Right ventricle myocardium inferior (tissue), 1 donor: ENCODE measurements around the gene RALGAPB. TPM values are rescaled to one million over a fixed set of nuclear protein-coding genes. Genes with fewer than 3 reads are reported as not detected.

Source experiments
- ATAC-seq: fragments of 200-7000 bp; cut with Tn5 transposase; one replicate; pipeline ENCODE4 v1.9.1; 2020; ENCODE audit warnings: mild to moderate bottlenecking, moderate library complexity
- DNase-seq: peaks from one replicate; pipeline ENCODE4 v3.0.0; 2021; ENCODE audit errors: missing footprints
- intact Hi-C: fragments of 100-400 bp; cut with DNase I; formaldehyde crosslinking; loops from one replicate; pipeline ENCODE4 v1.11.0; 2022
- total RNA-seq: library from RNA; stranded (reverse); fragmentation: NEBNext Ultra II Directional; extraction: Animal tissue kit (Norgen Biotek cat#: 25700); gene quantifications from one replicate; pipeline ENCODE4 v1.2.1, GENCODE V29; 2021
- donor health status: DM: no; HTN: yes; CAD: no; lungs with severe emphysema.

RALGAPB gene
- total RNA-seq, 1 donor from 2014 or later = 21.9 TPM

- intact Hi-C loops = no loop called here
- ATAC-seq (no peak), DNase-seq (no peak)
These were observed 92.0 kb downstream of the RALGAPB start for GRCh38 chr20:38564680-38565079.

GRCh38 chr20:38566036-38566598, 93.5 kb downstream of the RALGAPB start:
- intact Hi-C loops = no loop called here
- DNase-seq (no peak), ATAC-seq (no peak)

- intact Hi-C loops = no loop called here
- ATAC-seq (no peak), DNase-seq (no peak)
These were observed 97.3 kb downstream of the RALGAPB start for GRCh38 chr20:38569747-38570525.

DNA sequence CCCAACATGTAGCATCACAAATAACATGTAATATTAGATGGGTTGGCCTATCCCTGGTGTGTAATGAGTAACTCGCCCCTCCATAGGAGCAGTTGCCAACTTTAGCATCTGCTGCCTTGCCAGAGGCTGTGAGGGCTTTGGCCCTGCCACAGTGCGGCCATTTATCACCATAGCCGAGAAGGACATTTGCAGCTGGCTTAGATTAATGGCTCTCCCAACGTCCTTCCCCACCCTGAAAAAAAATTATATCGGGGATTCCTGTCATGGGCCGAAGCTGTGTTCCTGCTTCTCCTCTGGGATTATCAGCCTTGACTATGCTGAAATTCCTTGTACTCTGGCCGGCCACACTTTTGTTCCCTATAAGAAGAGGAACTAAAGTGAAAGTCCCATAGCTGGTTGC, 100.8 kb downstream of the RALGAPB start:
- intact Hi-C loops = no loop called here
- ATAC-seq (peak; percentile 71), DNase-seq (peak; percentile 64)

GRCh38 chr20:38579219-38579910, 106.7 kb downstream of the RALGAPB start:
- DNase-seq (no peak), ATAC-seq (peak; percentile 88)
- intact Hi-C loops = no loop called here

- intact Hi-C loops = no loop called here
- no peak for ATAC-seq
These were observed 107.3 kb downstream of the RALGAPB start for GRCh38 chr20:38579921-38580320.

GRCh38 chr20:38581013-38581412, 108.4 kb downstream of the RALGAPB start, which contains the start of gene ADIG:
ADIG (plus strand) TSS chr20:38581197; CDS start chr20:38581251, 54 bp downstream.
- ATAC-seq = peak; percentile 86
- peak; percentile 67 for DNase-seq
- intact Hi-C loops = no loop called here

More at GRCh38 chr20:38579921-38580320, 107.3 kb downstream of the RALGAPB start:
- no peak for DNase-seq

GRCh38 chr20:38581830-38582358, 109.3 kb downstream of the RALGAPB start:
- DNase-seq (no peak), ATAC-seq (no peak)
- intact Hi-C loops = no loop called here

GRCh38 chr20:38583306-38583705, 110.7 kb downstream of the RALGAPB start:
- DNase-seq = no peak
- intact Hi-C loops = no loop called here
- ATAC-seq = no peak

- DNase-seq = no peak
- intact Hi-C loops = no loop called here
- ATAC-seq = no peak
These were observed 111.6 kb downstream of the RALGAPB start for GRCh38 chr20:38584099-38584763.

DNA sequence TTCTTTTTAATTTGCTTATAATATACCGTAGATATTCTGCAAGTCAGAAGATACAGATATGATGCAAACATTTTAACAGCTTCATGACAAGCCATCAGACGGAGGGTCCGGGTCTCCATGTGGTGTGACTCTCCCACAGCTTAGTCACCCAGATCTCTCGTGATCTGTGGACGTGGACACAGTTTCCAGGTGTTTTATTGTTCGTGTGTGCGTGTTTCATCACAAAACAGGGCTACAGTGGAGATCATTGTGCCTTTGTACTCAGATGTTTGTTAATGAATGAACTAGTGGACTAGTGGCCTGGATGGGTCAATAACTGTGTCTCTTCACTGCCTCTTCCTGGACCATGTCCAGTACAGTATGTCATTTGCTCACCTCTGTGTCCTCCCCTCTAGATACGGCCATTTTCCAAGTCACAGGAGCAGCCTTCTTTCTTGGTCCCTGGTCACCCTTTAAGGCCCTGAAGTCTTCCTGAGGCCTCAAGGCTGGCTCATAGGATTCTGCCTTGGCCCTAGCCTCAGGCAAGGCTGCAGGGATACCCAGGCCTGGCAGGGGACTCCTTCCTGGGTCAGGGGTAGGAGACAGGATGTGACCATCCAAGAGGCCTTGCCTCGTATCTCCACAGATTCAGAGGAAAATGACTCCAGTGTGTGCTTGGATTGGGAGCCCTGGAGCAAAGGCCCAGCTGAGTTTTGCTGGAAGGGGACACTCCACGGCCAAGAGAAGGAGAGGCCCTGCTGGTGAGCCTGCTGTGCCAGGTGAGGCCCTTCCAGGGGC, 112.9 kb downstream of the RALGAPB start:
- DNase-seq (no peak), ATAC-seq (no peak)
- intact Hi-C loops = no loop called here

DNA sequence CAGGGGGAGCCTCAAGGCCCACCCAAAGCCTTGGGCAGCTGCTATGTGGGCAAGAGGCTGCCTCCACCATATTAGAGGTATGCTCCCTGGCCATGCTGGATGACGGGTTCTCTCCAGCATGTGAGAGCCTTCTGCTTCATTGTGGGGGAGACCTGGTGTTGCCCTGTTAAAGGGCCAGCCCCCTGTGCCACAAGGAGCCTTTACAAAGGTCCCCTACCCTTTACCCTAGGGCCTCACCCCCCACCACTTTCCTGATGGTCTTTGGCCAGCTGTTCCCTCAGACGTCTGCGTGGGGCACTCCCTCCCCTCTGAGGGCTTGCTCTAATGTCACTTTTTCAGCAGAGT, 113.5 kb downstream of the RALGAPB start:
- no peak for ATAC-seq
- no peak for DNase-seq
- intact Hi-C loops = no loop called here

DNA sequence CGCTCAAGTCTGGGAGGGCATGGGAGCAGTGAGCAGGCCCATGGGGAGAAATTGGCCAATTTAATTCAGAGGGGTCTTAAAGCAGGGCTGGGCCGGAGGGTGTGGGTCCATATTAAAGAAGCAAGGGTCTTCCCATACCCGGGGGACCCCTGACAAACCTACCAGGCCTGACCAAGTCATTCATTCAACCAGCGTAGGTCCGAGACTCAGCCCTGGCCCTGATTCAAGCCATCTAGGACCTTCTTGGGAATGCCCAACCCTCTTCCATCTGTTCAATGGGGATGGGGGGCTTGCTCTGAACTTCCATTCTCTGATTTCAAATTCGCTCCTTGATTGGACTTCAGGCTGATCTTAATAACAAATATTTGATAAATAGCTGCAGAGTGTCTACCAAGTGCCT, 115.7 kb downstream of the RALGAPB start:
- DNase-seq (no peak), ATAC-seq (no peak)
- intact Hi-C loops = no loop called here

DNA sequence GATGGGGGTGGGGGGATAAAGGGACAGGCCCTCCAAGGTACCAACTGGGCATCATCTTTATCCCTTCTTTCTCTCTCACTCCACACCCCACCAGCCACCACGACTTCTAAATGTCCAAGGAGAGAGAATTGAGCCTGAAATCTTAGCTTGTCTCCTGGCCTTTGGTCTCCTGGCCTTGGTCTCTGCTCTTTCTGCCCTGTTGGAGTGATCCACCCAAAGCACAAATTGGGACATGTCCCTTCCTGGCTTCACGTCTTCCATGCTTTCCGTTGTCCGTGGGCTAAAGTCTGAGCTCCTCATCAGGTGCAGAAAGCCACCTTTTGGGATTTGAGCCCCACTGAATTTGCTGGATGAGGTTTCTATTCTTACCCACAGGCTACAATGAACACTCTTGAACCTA, 116.7 kb downstream of the RALGAPB start:
- intact Hi-C loops = no loop called here
- no peak for ATAC-seq
- no peak for DNase-seq

- DNase-seq = no peak
- intact Hi-C loops = no loop called here
- ATAC-seq = no peak
These were observed 117.5 kb downstream of the RALGAPB start for GRCh38 chr20:38589967-38590675.

DNA sequence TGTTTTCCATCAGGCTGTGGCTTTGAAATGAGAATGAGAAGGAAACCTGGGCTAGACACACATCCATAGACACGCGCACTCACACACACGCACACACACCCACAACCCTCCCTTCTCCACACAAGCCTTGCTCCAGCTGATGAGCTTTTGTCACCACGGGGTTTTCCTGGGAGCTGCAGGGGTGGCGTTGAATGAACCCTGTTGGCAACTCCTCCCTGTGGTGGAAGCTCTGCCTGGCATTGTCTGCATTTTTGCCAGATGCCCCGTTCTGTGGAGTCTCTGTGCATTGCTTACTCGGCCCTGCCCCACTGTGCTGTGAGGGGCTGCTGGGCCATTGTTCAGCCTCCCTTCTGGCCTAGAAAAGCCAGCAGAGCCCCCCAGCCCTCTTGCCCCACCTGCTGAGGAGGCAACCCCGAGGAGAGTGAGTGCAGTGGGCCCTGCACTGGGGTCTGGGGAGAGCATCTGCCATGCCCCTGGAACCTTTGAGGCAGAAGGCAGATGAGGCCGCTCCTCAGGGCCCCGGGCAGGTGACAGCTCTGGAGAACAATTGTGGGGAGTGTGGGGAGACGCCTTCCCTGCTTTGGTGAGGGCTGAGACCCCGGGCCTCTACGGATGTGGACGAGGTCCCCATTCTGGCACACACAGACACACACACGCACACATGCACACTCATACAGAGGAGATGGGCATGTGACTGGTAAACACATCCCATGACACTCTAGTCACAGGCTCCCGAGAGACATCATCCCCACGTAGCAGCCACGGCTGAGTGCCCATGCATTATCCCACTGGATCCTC, 118.2 kb downstream of the RALGAPB start:
- intact Hi-C loops = no loop called here
- DNase-seq (no peak), ATAC-seq (no peak)
